Measurements from ENCODE around the gene MIOX. TPM values are rescaled to one million over a fixed set of nuclear protein-coding genes. Genes with fewer than 3 reads are reported as not detected.

Gene MIOX
- total and polyA plus RNA-seq, 2 of the 13 experiments (the other 11 are each of a cell fraction or from before 2014, with no cell fraction given): 1.5 to 2.9 TPM

DNA sequence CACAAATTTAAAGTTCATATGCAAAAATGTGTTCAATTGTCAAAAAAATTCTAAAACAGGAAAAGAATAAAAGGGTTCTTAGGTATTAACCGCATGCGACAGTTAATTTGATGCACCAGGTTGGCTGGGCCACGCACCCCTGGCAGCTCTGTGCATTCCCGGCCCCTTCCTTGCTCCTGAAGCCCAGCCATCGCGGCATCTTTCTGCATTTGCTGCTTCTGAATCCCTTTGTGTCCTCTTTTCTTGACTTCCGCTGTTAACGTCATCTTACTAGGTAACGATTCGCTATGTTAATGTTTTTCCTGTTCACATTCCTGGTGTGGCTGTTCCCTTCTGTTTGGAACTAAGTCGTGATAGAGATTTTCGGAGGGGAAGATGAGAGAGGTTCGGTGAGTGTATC lies 51.1 kb downstream of the MIOX start:
- Histone ChIP-seq H3K4me3 (replicated peaks in 1 of 3; ENCODE audit: insufficient read depth in 1 of 3, low read depth in 2 of 3, low read length in 3 of 3) (no peak overlapping the region), H3K36me3 (replicated peaks in 1 of 2; ENCODE audit: control insufficient read depth in 1 of 2, insufficient read depth in 2 of 2, low read length in 2 of 2) (no peaks in the 10 kb centered on the region), H3K9ac (ENCODE audit: insufficient read depth, low read depth, low read length) (no peak overlapping the region), H3K9me3 (ENCODE audit: low read length) (no peaks in the 10 kb centered on the region), H4K20me1 (ENCODE audit: insufficient read depth, low read length) (no peaks in the 10 kb centered on the region), H3K79me2 (ENCODE audit: insufficient read depth, low read length) (no peaks in the 10 kb centered on the region), H2AFZ (ENCODE audit: low read length) (no peak overlapping the region), H3K4me1 (ENCODE audit: insufficient read depth, low read length) (peaks cover 49% of the 10 kb centered on the region), H3K27ac (ENCODE audit: extremely low read length, insufficient read depth, low read length) (no peak overlapping the region), H3K4me2 (ENCODE audit: low read depth, low read length) (no peak overlapping the region), H3K27me3 (ENCODE audit: control insufficient read depth in 1 of 2, insufficient read depth in 2 of 2, low read length in 2 of 2) (peaks cover 0 to 6% of the 10 kb centered on the region in 2 experiments; a peak in 1 of 5 replicates)
- 84% methylated on average over 13 of the region's 13 CpGs for WGBS (ENCODE audit: low lambda C conversion rate)
- in situ Hi-C loops (cut with HindIII; ENCODE audit: extremely low pct_ligation_motif_present, low pct_unique_long_range_greater_than_20kb): no loop called here
- intact Hi-C loops (cut with micrococcal nuclease; ENCODE audit: unreplicated experiment): no loop called here
- POLR2A ChIA-PET: interaction anchor here (0.7 kb wide), 1 partner anchor 9 kb away, joined by 4 read pairs; the partner anchor contains the start of gene TYMP
- CTCF ChIA-PET (ENCODE audit: low intra/inter-chr PET ratio, low total read pairs): no interaction called here
- no peak for ATAC-seq
- DNase-seq (ENCODE audit: low spot score): no peak
- no TSS peak for BruUV-seq (replicated peaks)
- TF ChIP-seq KAT2B (IDR thresholded peaks at IDR 0.05; ENCODE audit: borderline replicate concordance, low read depth, low read length): no peak
- TF ChIP-seq PLSCR1 (CRISPR knock-in tag; IDR thresholded peaks at IDR 0.05; ENCODE audit: borderline replicate concordance): no peak
- TF ChIP-seq SMC3 (IDR thresholded peaks at IDR 0.05; ENCODE audit: low read length): no peak
- TF ChIP-seq KAT7 (CRISPR knock-in tag; IDR thresholded peaks at IDR 0.05; ENCODE audit: borderline replicate concordance): no peak
- no peak for TF ChIP-seq HNRNPH1 (optimal IDR thresholded peaks at IDR 0.05; ENCODE audit: low read depth, low read length)
- TF ChIP-seq ATM (IDR thresholded peaks at IDR 0.05; ENCODE audit: borderline replicate concordance): no peak
- no peak for TF ChIP-seq POGZ (CRISPR knock-in tag; IDR thresholded peaks at IDR 0.05)
- no peak for TF ChIP-seq ATRX (CRISPR knock-in tag; IDR thresholded peaks at IDR 0.05; ENCODE audit: borderline replicate concordance)
- no peak for TF ChIP-seq ISX (CRISPR knock-in tag; conservative IDR thresholded peaks at IDR 0.05)
- TF ChIP-seq ZNF234 (CRISPR knock-in tag; conservative IDR thresholded peaks at IDR 0.05): no peak
- TF ChIP-seq ZBTB26 (CRISPR knock-in tag; IDR thresholded peaks at IDR 0.05; ENCODE audit: borderline replicate concordance): no peak
- TF ChIP-seq SP2 (CRISPR knock-in tag; IDR thresholded peaks at IDR 0.05): no peak
- no peak for TF ChIP-seq SP1 (IDR thresholded peaks at IDR 0.05)
- TF ChIP-seq SP1 (CRISPR knock-in tag; IDR thresholded peaks at IDR 0.05): no peak
- TF ChIP-seq KDM4B (CRISPR knock-in tag; IDR thresholded peaks at IDR 0.05): no peak
- TF ChIP-seq, protein P1, sequence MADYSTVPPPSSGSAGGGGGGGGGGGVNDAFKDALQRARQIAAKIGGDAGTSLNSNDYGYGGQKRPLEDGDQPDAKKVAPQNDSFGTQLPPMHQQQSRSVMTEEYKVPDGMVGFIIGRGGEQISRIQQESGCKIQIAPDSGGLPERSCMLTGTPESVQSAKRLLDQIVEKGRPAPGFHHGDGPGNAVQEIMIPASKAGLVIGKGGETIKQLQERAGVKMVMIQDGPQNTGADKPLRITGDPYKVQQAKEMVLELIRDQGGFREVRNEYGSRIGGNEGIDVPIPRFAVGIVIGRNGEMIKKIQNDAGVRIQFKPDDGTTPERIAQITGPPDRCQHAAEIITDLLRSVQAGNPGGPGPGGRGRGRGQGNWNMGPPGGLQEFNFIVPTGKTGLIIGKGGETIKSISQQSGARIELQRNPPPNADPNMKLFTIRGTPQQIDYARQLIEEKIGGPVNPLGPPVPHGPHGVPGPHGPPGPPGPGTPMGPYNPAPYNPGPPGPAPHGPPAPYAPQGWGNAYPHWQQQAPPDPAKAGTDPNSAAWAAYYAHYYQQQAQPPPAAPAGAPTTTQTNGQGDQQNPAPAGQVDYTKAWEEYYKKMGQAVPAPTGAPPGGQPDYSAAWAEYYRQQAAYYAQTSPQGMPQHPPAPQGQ (CRISPR knock-in tag; IDR thresholded peaks at IDR 0.05; ENCODE audit: borderline replicate concordance): no peak
- no peak for TF ChIP-seq RBAK (CRISPR knock-in tag; IDR thresholded peaks at IDR 0.05)
- TF ChIP-seq ZNF891 (CRISPR knock-in tag; IDR thresholded peaks at IDR 0.05): no peak
- no peak for TF ChIP-seq PRPF4 (IDR thresholded peaks at IDR 0.05; ENCODE audit: low read depth, low read length, poor library complexity, severe bottlenecking)
- FAIRE-seq: no peak
